NCI-H1417 (cell line): ENCODE data around the gene HMBS.
"Not testable (repeated sequence)": the region's sequence is repeated elsewhere in the genome, so short reads cannot be mapped to it uniquely, and the experiment has no call there.

Experiments
- DNase-seq, 3 experiments: peaks; one replicate each; lab custom pipeline; 2025; lab: John Stamatoyannopoulos, UW

Gene HMBS

DNA sequence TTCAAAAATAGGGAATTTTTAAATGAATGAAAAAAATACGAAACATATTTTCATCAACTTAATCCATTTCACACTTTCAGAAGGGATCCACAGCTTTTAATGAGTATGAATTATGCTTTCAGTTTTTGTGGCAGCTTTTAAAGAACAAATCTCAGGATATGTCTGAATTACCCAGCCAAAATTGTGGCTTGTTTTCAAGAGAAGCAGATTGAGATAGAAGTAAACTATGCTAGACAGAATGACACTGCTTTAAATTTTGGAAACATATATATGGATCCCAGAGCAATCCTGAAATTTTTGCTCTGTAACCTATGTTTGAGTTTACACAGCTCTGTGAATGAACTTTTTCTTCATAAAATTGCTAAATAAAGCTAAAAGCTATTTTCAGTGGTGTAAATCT, 34.3 kb downstream of the HMBS start:
- no peak for DNase-seq

DNA sequence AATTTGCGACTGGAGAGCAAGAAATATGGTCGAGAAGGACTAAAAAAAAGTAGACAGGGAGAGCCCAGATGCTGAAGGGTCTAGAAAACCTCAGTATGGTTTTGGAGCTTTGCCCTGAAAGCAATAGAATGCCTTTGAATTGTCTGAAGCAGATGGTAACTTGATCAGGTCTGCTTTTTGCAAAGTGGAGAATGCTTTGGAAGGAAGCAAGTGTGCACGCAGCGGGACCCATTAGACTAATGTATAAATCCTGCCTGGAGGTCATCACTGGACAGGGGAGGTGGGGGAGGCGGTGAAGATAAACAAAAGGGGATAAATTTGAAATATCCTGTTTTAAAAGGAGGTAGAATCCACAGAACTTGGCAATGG, 35.9 kb downstream of the HMBS start:
- DNase-seq: peak; percentile 43 to 90 (median 74)

DNA sequence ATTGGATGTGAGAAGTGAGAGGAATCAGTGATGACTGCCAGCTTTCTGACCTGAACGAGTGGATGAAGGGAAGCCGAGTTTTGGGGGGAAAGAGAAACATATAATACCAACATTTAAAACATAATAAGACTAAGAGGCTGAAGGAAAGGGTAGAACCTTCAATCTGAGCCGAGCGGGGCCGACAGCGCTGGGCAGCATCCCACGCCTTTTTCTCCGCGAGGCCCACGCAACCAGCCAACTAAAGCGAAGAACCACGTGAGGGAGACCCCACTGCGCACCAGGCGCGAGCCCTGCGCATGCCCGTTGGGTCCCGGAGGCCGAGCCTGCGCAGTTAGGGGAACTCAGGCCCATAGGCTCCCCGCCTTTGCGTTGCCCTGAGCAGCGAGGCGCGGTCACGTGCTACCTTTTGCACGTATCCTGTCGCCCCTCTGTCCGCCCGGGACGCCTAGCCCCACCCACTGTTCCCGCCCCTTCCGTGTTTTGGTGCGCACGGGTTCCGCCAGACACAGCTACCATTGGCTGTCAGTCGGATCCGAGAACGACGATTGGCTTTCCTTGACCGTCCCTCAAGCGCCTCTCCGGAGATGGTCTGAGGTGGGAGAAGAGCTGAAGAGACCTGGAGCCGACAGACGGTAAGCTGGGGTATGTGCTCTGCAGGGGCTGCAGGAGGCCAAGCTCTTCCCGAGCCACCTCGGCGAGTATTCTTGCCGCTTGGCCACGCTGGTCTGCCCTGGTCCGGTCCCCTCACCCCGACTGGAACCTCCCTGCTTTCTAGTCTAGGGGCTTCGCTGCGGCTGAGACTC, 36.5 kb downstream of the HMBS start, which contains the start of gene HINFP:
TSS of gene HINFP (plus strand) at position 573 of the 803 bp plus-strand sequence. CDS start 5,365 bp downstream, outside the sequence.
- peak; percentile 99 to 100 (median 99) for DNase-seq

DNA sequence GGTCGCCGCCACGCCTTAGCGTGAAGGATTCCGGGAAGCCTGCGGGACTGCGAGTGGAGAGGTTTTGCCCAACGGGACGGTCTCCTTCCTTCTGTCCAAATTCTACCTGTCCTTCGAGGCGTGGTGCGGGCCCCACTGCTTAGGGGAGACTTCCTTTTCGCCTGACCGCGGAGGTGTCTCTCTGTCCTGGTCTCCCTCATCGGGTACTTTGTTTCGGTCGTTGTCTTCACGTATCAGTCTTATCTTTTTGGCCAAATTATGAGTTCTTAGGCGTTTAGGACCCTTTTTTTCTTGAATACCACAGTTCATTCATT, 37.1 kb downstream of the HMBS start:
- no peak for DNase-seq

DNA sequence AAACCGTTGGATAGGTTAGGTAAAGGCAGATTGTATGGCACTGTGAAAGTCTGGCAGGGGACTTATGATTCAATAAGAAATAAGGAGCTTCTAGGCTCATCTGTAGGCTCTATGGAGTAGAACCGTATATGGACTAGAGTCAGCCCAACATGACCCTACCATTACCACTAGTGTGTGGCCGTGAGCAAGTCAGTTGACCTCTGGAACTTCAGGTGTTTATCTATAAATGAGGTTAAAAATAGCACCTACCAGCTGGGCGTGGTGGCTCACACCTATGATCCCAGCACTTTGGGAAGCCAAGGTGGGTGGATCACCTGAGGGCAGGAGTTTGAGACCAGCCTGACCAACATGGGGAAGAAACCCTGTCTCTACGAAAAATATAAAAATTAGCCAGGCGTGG, 41.1 kb downstream of the HMBS start:
- no peak for DNase-seq

DNA sequence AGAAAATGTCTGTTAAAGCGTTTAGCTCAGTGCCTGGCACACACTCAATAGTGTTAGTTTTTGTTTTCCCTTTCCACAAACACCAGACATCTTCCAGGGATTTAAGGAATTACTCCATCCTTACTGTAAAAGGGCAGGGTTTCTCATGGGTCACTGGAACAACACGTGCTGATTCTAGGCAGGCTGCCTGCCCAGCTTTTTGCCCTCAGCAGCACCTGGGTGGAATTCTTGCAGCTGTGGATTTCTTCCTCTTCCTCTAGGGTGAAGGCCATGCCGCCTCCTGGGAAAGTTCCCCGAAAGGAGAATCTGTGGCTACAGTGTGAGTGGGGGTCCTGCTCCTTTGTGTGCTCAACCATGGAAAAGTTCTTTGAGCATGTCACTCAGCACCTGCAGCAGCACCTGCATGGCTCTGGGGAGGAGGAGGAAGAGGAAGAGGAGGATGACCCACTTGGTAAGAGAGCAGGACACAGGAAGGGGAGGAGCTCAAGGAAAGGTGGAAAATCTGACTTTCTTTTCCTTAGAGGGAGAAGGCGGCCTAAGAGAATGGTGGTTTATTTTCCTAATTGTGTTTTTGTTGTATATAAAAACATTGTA, 42.1 kb downstream of the HMBS start:
- DNase-seq: no peak

DNA sequence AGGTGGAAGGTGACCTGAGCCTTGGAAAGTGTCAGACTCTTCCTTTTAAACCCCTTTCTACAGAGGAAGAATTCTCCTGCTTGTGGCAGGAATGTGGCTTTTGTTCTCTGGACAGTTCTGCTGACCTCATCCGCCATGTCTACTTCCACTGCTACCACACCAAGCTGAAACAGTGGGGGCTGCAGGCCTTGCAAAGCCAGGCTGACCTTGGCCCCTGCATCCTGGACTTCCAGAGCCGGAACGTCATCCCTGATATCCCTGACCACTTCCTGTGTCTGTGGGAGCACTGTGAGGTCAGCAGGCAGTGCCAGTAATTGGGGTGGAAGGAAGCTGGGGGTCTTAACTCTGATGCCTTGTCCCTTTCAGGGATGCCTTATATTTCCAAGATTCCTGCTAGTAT, 46.0 kb downstream of the HMBS start:
- DNase-seq: no peak

DNA sequence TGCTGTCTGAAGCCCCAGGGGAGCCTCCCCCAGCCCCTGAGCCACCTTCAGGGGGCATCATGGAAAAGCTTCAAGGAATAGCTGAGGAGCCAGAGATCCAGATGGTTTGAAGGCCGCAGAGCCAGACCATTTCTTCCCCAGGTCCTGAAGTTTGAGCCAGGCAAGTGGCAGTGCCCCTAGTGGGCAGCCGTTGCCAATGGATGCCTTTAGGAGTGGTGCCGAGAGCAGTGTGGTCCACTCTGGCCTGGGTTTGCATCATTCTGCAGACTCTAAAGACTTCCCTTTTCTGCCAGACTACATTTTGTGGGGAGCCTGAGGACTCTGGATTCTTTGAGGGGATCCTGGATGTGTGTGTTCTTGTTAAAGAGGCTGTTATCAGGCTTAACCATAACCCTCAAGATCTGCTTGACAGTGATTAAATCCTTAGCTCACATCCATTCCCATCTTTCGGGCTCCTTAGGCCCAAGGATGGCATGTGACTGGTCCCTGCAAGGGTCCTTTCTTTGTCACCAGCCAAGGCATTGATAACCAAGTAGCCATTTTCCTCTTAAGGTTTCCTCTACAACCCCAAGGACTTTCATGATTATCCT, 49.8 kb downstream of the HMBS start:
- DNase-seq: no peak

DNA sequence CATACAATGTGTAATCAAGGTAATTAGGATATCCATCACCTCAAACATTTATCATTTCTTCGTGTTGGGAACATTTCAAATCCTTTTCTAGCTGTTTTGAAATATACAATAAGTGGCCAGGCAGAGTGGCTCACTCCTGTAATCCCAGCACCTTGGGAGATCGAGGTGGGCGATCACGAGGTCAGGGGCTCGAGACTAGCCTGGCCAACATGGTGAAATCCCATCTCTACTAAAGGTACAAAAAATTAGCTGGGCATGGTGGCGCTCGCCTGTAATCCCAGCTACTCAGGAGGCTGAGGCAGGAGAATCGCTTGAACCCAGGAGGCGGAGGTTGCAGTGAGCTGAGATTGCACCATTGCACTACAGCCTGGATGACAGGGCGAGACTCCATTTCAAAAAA, 54.6 kb downstream of the HMBS start:
- DNase-seq: not testable (repeated sequence)
